ENCODE results near the gene FREY1. TPM values are rescaled to one million over a fixed set of nuclear protein-coding genes. Genes with fewer than 3 reads are reported as not detected.

The FREY1 gene
- total and polyA plus RNA-seq, 2 of the 8 experiments (the other 6 are each of a cell fraction or from before 2014, with no cell fraction given) = 0.32 to 1.1 TPM

GRCh38 chr11:45936511-45937054 is 29.5 kb upstream of the FREY1 start:
- Histone ChIP-seq H2BK120ac (replicated peaks; ENCODE audit: low read depth, low read length) (no peak overlapping the region), H3K14ac (ENCODE audit: insufficient read length) (no peak overlapping the region), H2BK5ac (ENCODE audit: low read depth, low read length) (no peak overlapping the region), H3K56ac (replicated peaks; ENCODE audit: insufficient read length, low read depth, low read length) (no peak overlapping the region), H3K9ac (replicated peaks in 1 of 4; ENCODE audit: extremely low read depth in 1 of 4, low read depth in 3 of 4, low read length in 3 of 4) (no peak overlapping the region), H4K5ac (ENCODE audit: insufficient read length, low read depth, low read length) (no peak overlapping the region), H4K91ac (replicated peaks; ENCODE audit: insufficient read length, low read length) (no peak overlapping the region), H2AFZ (ENCODE audit: low read length) (no peak overlapping the region), H4K8ac (ENCODE audit: extremely low read depth, insufficient read depth, low read length) (no peak overlapping the region), H3K79me2 (ENCODE audit: control insufficient read depth in 1 of 2, insufficient read depth in 2 of 2, low read length in 2 of 2) (no peaks in the 10 kb centered on the region), H3K23ac (ENCODE audit: insufficient read length) (no peak overlapping the region), H3K23me2 (ENCODE audit: low read depth, low read length) (no peaks in the 10 kb centered on the region), H3K4ac (replicated peaks; ENCODE audit: insufficient read length, low read depth, low read length) (no peak overlapping the region), H2BK12ac (ENCODE audit: low read depth, low read length) (no peak overlapping the region), H3K9me3 (ENCODE audit: insufficient read depth in 2 of 2, low read depth in 1 of 2, low read length in 1 of 2) (no peaks in the 10 kb centered on the region), H2BK15ac (ENCODE audit: low read length) (no peak overlapping the region), H3K27me3 (replicated peaks in 1 of 4; ENCODE audit: control insufficient read depth in 3 of 4, extremely low read depth in 1 of 4, insufficient read depth in 3 of 4, low read length in 3 of 4) (no peaks in the 10 kb centered on the region), H4K20me1 (replicated peaks in 1 of 2; ENCODE audit: control insufficient read depth in 1 of 2, insufficient read depth in 2 of 2, low read length in 2 of 2) (no peaks in the 10 kb centered on the region), H3K4me2 (ENCODE audit: insufficient read depth in 1 of 2, low read depth in 2 of 2, low read length in 2 of 2) (no peak overlapping the region), H3K18ac (ENCODE audit: extremely low read depth, low read length) (no peak overlapping the region), H3K27ac (ENCODE audit: low read depth, low read length) (no peak overlapping the region), H3K79me1 (ENCODE audit: low read depth, low read length) (no peaks in the 10 kb centered on the region), H2AK5ac (ENCODE audit: low read depth, low read length) (no peak overlapping the region), H3K4me3 (ENCODE audit: extremely low read depth in 1 of 4, insufficient read depth in 2 of 4, low read depth in 3 of 4, low read length in 4 of 4) (no peak overlapping the region), H2BK20ac (ENCODE audit: low read length) (no peak overlapping the region), H3K36me3 (ENCODE audit: control insufficient read depth in 2 of 4, insufficient read depth in 4 of 4, low read length in 3 of 4) (peaks cover 6 to 26% (median 12%) of the 10 kb centered on the region in 4 experiments; a peak in 7 of 8 replicates), H3K4me1 (replicated peaks in 1 of 4; ENCODE audit: control insufficient read depth in 3 of 4, insufficient read depth in 4 of 4, low read length in 3 of 4) (peaks cover 0 to 5% (median 0%) of the 10 kb centered on the region in 4 experiments; a peak in 1 of 7 replicates)
- ChIA-PET POLR2A (ENCODE audit: partially characterized antibody) (interaction anchor here (0.8 to 13.6 kb wide), 9 partner anchors 13 to 392 kb away, joined by 3 to 115 read pairs (median 3); partner anchors contain the start of gene LARGE2), CTCF (ENCODE audit: partially characterized antibody) (interaction anchor here (0.6 to 2.1 kb wide), 7 partner anchors 11 to 70 kb away, joined by 4 to 7 read pairs (median 6); no protein-coding TSS in a partner anchor)
- WGBS, 2 experiments (ENCODE audit: extremely low coverage in 1 of 2, insufficient coverage in 1 of 2, insufficient read length in 1 of 2, insufficient replicate concordance in 2 of 2, low coverage in 1 of 2, low lambda C conversion rate in 2 of 2, missing lambda C conversion rate in 1 of 2) = 91% methylated on average over 4 of the region's 4 CpGs; no CpG with 5 or more reads in 1 of the 2 experiments
- DNase-seq (ENCODE audit: low read depth in 1 of 2, low spot score in 2 of 2) (no peak), FAIRE-seq (no peak)
- no peak for TF ChIP-seq GABPA (IDR thresholded peaks at IDR 0.05; ENCODE audit: borderline replicate concordance, insufficient read depth, low read length)
- no peak for TF ChIP-seq RXRA (IDR thresholded peaks at IDR 0.05; ENCODE audit: insufficient read depth, low read depth, low read length)
- no peak for TF ChIP-seq GTF2F1 (IDR thresholded peaks at IDR 0.05; ENCODE audit: borderline replicate concordance, low read depth, low read length)
- TF ChIP-seq SP1 (IDR thresholded peaks at IDR 0.05; ENCODE audit: low read depth, low read length) = no peak
- TF ChIP-seq, protein P1, sequence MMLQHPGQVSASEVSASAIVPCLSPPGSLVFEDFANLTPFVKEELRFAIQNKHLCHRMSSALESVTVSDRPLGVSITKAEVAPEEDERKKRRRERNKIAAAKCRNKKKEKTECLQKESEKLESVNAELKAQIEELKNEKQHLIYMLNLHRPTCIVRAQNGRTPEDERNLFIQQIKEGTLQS (IDR thresholded peaks at IDR 0.05; ENCODE audit: insufficient read depth, low read depth, low read length) = no peak
- no peak for TF ChIP-seq POU5F1 (IDR thresholded peaks at IDR 0.05; ENCODE audit: low read depth, low read length)
- TF ChIP-seq TBP (IDR thresholded peaks at IDR 0.05; ENCODE audit: low read depth, low read length) = no peak
- TF ChIP-seq, protein P2, sequence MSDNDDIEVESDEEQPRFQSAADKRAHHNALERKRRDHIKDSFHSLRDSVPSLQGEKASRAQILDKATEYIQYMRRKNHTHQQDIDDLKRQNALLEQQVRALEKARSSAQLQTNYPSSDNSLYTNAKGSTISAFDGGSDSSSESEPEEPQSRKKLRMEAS (IDR thresholded peaks at IDR 0.05) = no peak
- TF ChIP-seq SUZ12 (IDR thresholded peaks at IDR 0.05; ENCODE audit: low read length) = no peak
- TF ChIP-seq KDM4A (IDR thresholded peaks at IDR 0.05; ENCODE audit: low read depth, low read length, severe bottlenecking) = no peak
- no peak for TF ChIP-seq KDM1A (IDR thresholded peaks at IDR 0.05; ENCODE audit: borderline replicate concordance, low read length)
- no peak for TF ChIP-seq KDM5A (IDR thresholded peaks at IDR 0.05; ENCODE audit: low read length)
- TF ChIP-seq SAP30 (IDR thresholded peaks at IDR 0.05; ENCODE audit: insufficient read depth, insufficient replicate concordance, low read length) = no peak
